Vagina (tissue), 2 donors: Measurements from ENCODE around the gene MICAL3.

ENCODE experiments used
- CTCF ChIP-seq, 3 experiments: fragments of 450-650 bp in 2 of 3; fragments of 200-600 bp in 1 of 3; sonication (generic) in 1 of 3; IDR thresholded peaks; one replicate each; pipeline ENCODE4 v1.5.1; 2017 to 2019; ENCODE audit warnings: antibody characterized with exemption in 3 of 3, mild to moderate bottlenecking in 2 of 3, moderate library complexity in 2 of 3
- POLR2A ChIP-seq, 2 donors: fragments of 450-650 bp; IDR thresholded peaks; one replicate each; pipeline ENCODE4 v1.6.1; 2017; ENCODE audit warnings: antibody characterized with exemption in 2 of 2, mild to moderate bottlenecking in 2 of 2, moderate library complexity in 2 of 2

- TF ChIP-seq POLR2A (IDR thresholded peaks at IDR 0.05), result no peak
- no peak for TF ChIP-seq CTCF (IDR thresholded peaks at IDR 0.05)
Measured at GRCh38 chr22:18056807-18057474, 32.6 kb upstream of the MICAL3 start.
